ENCODE results near the gene TRHDE.

GRCh38 chr12:72444125-72444524 is 172.0 kb downstream of the TRHDE start:
- TF ChIP-seq TOX (CRISPR knock-in tag; IDR thresholded peaks at IDR 0.05; ENCODE audit: borderline replicate concordance) (no peak), BACH2 (CRISPR knock-in tag; IDR thresholded peaks at IDR 0.05; ENCODE audit: borderline replicate concordance) (no peak), POU6F1 (CRISPR knock-in tag; IDR thresholded peaks at IDR 0.05; ENCODE audit: borderline replicate concordance, low read depth) (no peak), TCF4 (CRISPR knock-in tag; IDR thresholded peaks at IDR 0.05; ENCODE audit: borderline replicate concordance) (no peak), ARNTL (CRISPR knock-in tag; IDR thresholded peaks at IDR 0.05; ENCODE audit: borderline replicate concordance, low read depth) (no peak), CSDC2 (CRISPR knock-in tag; IDR thresholded peaks at IDR 0.05) (no peak), PPARA (CRISPR knock-in tag; IDR thresholded peaks at IDR 0.05; ENCODE audit: borderline replicate concordance) (no peak), ZC3H10 (CRISPR knock-in tag; IDR thresholded peaks at IDR 0.05) (no peak)
